H1 (cell line): ENCODE data around the gene DUSP7. TPM values are rescaled to one million over a fixed set of nuclear protein-coding genes. Genes with fewer than 3 reads are reported as not detected.

Experiments
- CTCF ChIA-PET: fragments of 300-600 bp; sonication (Branson Sonifier 250); formaldehyde crosslinking; loops from one replicate; lab custom pipeline; 2021; ENCODE audit not compliant: partially characterized antibody; lab: Charles Lee
- POLR2A ChIA-PET: fragments of 300-600 bp; sonication (Branson Sonifier 250); formaldehyde crosslinking; loops from one replicate; lab custom pipeline; 2021; ENCODE audit warnings: inconsistent platforms; ENCODE audit not compliant: partially characterized antibody; lab: Charles Lee
- DNase-seq, 2 experiments: peaks; one replicate each; pipeline versions ENCODE4 v3.0.0 to v3.0.0-alpha.2; 2010 to 2022; ENCODE audit warnings: low spot score in 2 of 2, low read depth in 1 of 2, mixed read lengths in 1 of 2
- FAIRE-seq: peaks from 2 replicates; lab custom pipeline; 2011; peaks lifted over from hg19 to GRCh38; lab: Jason Lieb, UNC
- H2AFZ ChIP-seq: 2 replicates; pipeline ENCODE4 v1.8.1; 2012; ENCODE audit warnings: low read length, inconsistent platforms
- H2AK5ac ChIP-seq: 2 replicates; pipeline ENCODE4 v1.6.1; 2013; ENCODE audit warnings: low read depth, low read length
- H2BK120ac ChIP-seq: replicated peaks from 2 replicates; pipeline ENCODE3; 2013; ENCODE audit warnings: low read depth, low read length, inconsistent platforms
- H2BK12ac ChIP-seq: 2 replicates; pipeline ENCODE4 v1.6.1; 2013; ENCODE audit warnings: low read depth, low read length
- H2BK15ac ChIP-seq: 2 replicates; pipeline ENCODE4 v1.6.1; 2013; ENCODE audit warnings: low read length
- H2BK20ac ChIP-seq: 2 replicates; pipeline ENCODE4 v1.6.1; 2013; ENCODE audit warnings: low read length
- H2BK5ac ChIP-seq: 2 replicates; pipeline ENCODE4 v1.6.1; 2013; ENCODE audit warnings: low read depth, low read length
- H3K14ac ChIP-seq: 2 replicates; pipeline ENCODE4 v1.6.1; 2013; ENCODE audit warnings: inconsistent platforms; ENCODE audit not compliant: insufficient read length
- H3K18ac ChIP-seq: 2 replicates; pipeline ENCODE4 v1.6.1; 2013; ENCODE audit warnings: low read length; ENCODE audit errors: extremely low read depth
- H3K23ac ChIP-seq: 2 replicates; pipeline ENCODE4 v1.6.1; 2013; ENCODE audit warnings: inconsistent platforms; ENCODE audit not compliant: insufficient read length
- H3K23me2 ChIP-seq: 2 replicates; pipeline ENCODE4 v1.6.1; 2013; ENCODE audit warnings: low read depth, low read length
- H3K27ac ChIP-seq: 2 replicates; pipeline ENCODE4 v1.6.1; 2011; ENCODE audit warnings: low read depth, low read length, inconsistent platforms
- H3K27me3 ChIP-seq, 4 experiments: replicated peaks in 1 of 4; 1 replicate in 1 of 4; 2 replicates in 3 of 4; pipeline versions ENCODE4 v1.6.1 to v1.8.1; 2011 to 2013; ENCODE audit warnings: low read length in 3 of 4, mild to moderate bottlenecking in 3 of 4, inconsistent platforms in 2 of 4, mixed read lengths in 2 of 4, moderate library complexity in 1 of 4; ENCODE audit not compliant: control insufficient read depth in 3 of 4, insufficient read depth in 3 of 4; ENCODE audit errors: extremely low read depth in 1 of 4
- H3K36me3 ChIP-seq, 4 experiments: 2 replicates each; pipeline versions ENCODE4 v1.6.1 to v1.8.1; 2011 to 2013; ENCODE audit warnings: mild to moderate bottlenecking in 4 of 4, low read length in 3 of 4, moderate library complexity in 2 of 4, control low read depth in 1 of 4, inconsistent platforms in 1 of 4; ENCODE audit not compliant: insufficient read depth in 4 of 4, control insufficient read depth in 2 of 4
- H3K4ac ChIP-seq: replicated peaks from 2 replicates; pipeline ENCODE3; 2013; ENCODE audit warnings: low read length, low read depth, mixed read lengths, inconsistent platforms; ENCODE audit not compliant: insufficient read length
- H3K4me1 ChIP-seq, 4 experiments: replicated peaks in 1 of 4; 1 replicate in 1 of 4; 2 replicates in 3 of 4; pipeline versions ENCODE4 v1.6.1 to v1.8.1; 2011 to 2013; ENCODE audit warnings: low read length in 3 of 4, inconsistent platforms in 2 of 4, mixed read lengths in 1 of 4; ENCODE audit not compliant: insufficient read depth in 4 of 4, control insufficient read depth in 3 of 4
- H3K4me2 ChIP-seq, 2 experiments: 2 replicates each; pipeline versions ENCODE4 v1.6.1 to v1.8.1; 2011 to 2013; ENCODE audit warnings: low read depth in 2 of 2, low read length in 2 of 2, control low read depth in 1 of 2, inconsistent platforms in 1 of 2, mild to moderate bottlenecking in 1 of 2; ENCODE audit not compliant: insufficient read depth in 1 of 2
- H3K4me3 ChIP-seq, 4 experiments: fragments of 200-600, 300-600 bp in 1 of 4; sonication (generic), shearing (Covaris generic), sonication (Bioruptor Twin) in 1 of 4; 2 replicates each; pipeline versions ENCODE4 v1.5.1 to v1.8.1; 2011 to 2016; ENCODE audit warnings: low read length in 4 of 4, low read depth in 3 of 4, control low read depth in 2 of 4, inconsistent platforms in 2 of 4, mild to moderate bottlenecking in 2 of 4, mixed read lengths in 1 of 4, moderate library complexity in 1 of 4; ENCODE audit not compliant: insufficient read depth in 2 of 4; ENCODE audit errors: extremely low read depth in 1 of 4
- H3K56ac ChIP-seq: replicated peaks from 2 replicates; pipeline ENCODE3; 2013; ENCODE audit warnings: low read depth, mild to moderate bottlenecking, mixed read lengths, low read length, inconsistent platforms; ENCODE audit not compliant: insufficient read length
- H3K79me1 ChIP-seq: 2 replicates; pipeline ENCODE4 v1.6.1; 2013; ENCODE audit warnings: low read depth, low read length, control low read depth
- H3K79me2 ChIP-seq, 2 experiments: 2 replicates each; pipeline versions ENCODE4 v1.6.1 to v1.8.1; 2012 to 2013; ENCODE audit warnings: low read length in 2 of 2, mild to moderate bottlenecking in 2 of 2, inconsistent platforms in 1 of 2; ENCODE audit not compliant: insufficient read depth in 2 of 2, control insufficient read depth in 1 of 2
- H3K9ac ChIP-seq, 4 experiments: replicated peaks in 1 of 4; 1 replicate in 1 of 4; 2 replicates in 3 of 4; pipeline versions ENCODE4 v1.6.1 to v1.8.1; 2011 to 2013; ENCODE audit warnings: low read depth in 3 of 4, low read length in 3 of 4, control low read depth in 2 of 4, mild to moderate bottlenecking in 2 of 4, moderate library complexity in 2 of 4, inconsistent platforms in 1 of 4; ENCODE audit errors: extremely low read depth in 1 of 4
- H3K9me3 ChIP-seq, 2 experiments: 2 replicates each; pipeline versions ENCODE4 v1.6.1 to v1.8.1; 2012 to 2013; ENCODE audit warnings: mild to moderate bottlenecking in 2 of 2, moderate library complexity in 2 of 2, control low read depth in 1 of 2, inconsistent platforms in 1 of 2, low read depth in 1 of 2, low read length in 1 of 2, mixed read lengths in 1 of 2; ENCODE audit not compliant: insufficient read depth in 2 of 2
- H4K20me1 ChIP-seq, 2 experiments: replicated peaks in 1 of 2; 2 replicates each; pipeline versions ENCODE3 to v1.8.1; 2011 to 2013; ENCODE audit warnings: inconsistent platforms in 2 of 2, low read length in 2 of 2, mild to moderate bottlenecking in 1 of 2; ENCODE audit not compliant: insufficient read depth in 2 of 2, control insufficient read depth in 1 of 2
- H4K5ac ChIP-seq: 2 replicates; pipeline ENCODE4 v1.6.1; 2013; ENCODE audit warnings: low read length, low read depth, mixed read lengths, inconsistent platforms; ENCODE audit not compliant: insufficient read length
- H4K8ac ChIP-seq: 2 replicates; pipeline ENCODE4 v1.8.0; 2013; ENCODE audit warnings: mild to moderate bottlenecking, moderate library complexity, low read length, inconsistent platforms; ENCODE audit not compliant: insufficient read depth; ENCODE audit errors: extremely low read depth
- H4K91ac ChIP-seq: replicated peaks from 2 replicates; pipeline ENCODE3; 2013; ENCODE audit warnings: low read length, mixed read lengths, inconsistent platforms; ENCODE audit not compliant: insufficient read length
- CREB1 ChIP-seq: IDR thresholded peaks from 2 replicates; pipeline ENCODE4 v1.6.1; 2012; ENCODE audit warnings: inconsistent platforms
- CTCF ChIP-seq, 3 experiments: IDR thresholded peaks; 1 replicate in 2 of 3; 2 replicates in 1 of 3; pipeline versions ENCODE4 v1.5.1 to v1.6.1; 2011; ENCODE audit warnings: low read length in 3 of 3, mild to moderate bottlenecking in 3 of 3, inconsistent platforms in 2 of 3, low read depth in 1 of 3, moderate library complexity in 1 of 3; ENCODE audit not compliant: insufficient read depth in 1 of 3; ENCODE audit errors: control extremely low read depth in 1 of 3
- JUN ChIP-seq: IDR thresholded peaks from 2 replicates; pipeline ENCODE4 v1.6.1; 2011; ENCODE audit warnings: low read depth, mild to moderate bottlenecking, improper control_type of control experiment, low read length
- KDM1A ChIP-seq: fragments of 200-600, 300-600 bp; sonication (generic); IDR thresholded peaks from 2 replicates; pipeline ENCODE4 v1.7.1; 2016; ENCODE audit warnings: mild to moderate bottlenecking, low read length, borderline replicate concordance
- RNF2 ChIP-seq: fragments of 200-900, 300-1000 bp; sonication (generic); IDR thresholded peaks from 2 replicates; pipeline ENCODE4 v1.7.1; 2016; ENCODE audit warnings: borderline replicate concordance, low read depth, mild to moderate bottlenecking, antibody characterized with exemption, low read length; ENCODE audit not compliant: poor library complexity, severe bottlenecking; ENCODE audit errors: missing control alignments
- TBP ChIP-seq: IDR thresholded peaks from 2 replicates; pipeline ENCODE4 v1.6.1; 2011; ENCODE audit warnings: low read depth, low read length, improper control_type of control experiment
- WGBS, 2 experiments: shearing (Covaris generic) in 1 of 2; methylation state at CpG; one replicate each; pipeline versions ENCODE4 v1.1.6 to v1.1.7; 2013 to 2015; ENCODE audit warnings: low lambda C conversion rate in 2 of 2, mixed read lengths in 2 of 2, inconsistent platforms in 1 of 2, low coverage in 1 of 2, missing lambda C conversion rate in 1 of 2; ENCODE audit not compliant: insufficient replicate concordance in 2 of 2, insufficient coverage in 1 of 2, insufficient read length in 1 of 2; ENCODE audit errors: extremely low coverage in 1 of 2, missing lambda C conversion rate in 1 of 2; 5-methylcytosine and 5-hydroxymethylcytosine counted together
- polyA plus RNA-seq, 7 experiments: library from polyadenylated mRNA; depleted of rRNA in 3 of 7; stranded (reverse) in 5 of 7; unstranded in 2 of 7; fragments of >200 nt in 5 of 7; fragments of 200-250 nt in 2 of 7; gene quantifications; 1 replicate in 5 of 7; 2 replicates in 1 of 7; 4 replicates in 1 of 7; pipeline versions ENCODE4 v1.2.1 to v1.2.3, GENCODE V29; 2011 to 2013; ENCODE audit warnings: missing spikeins in 2 of 7, mixed read lengths in 2 of 7
- total RNA-seq: library from RNA; stranded (reverse); fragmentation: NEBNext Ultra II Directional; extraction: Animal tissue kit (Norgen Biotek cat#: 25700); gene quantifications from 2 replicates; pipeline ENCODE4 v1.2.1, GENCODE V29; 2021

Gene DUSP7
- total and polyA plus RNA-seq, 2 of the 8 experiments (the other 6 are each of a cell fraction or from before 2014, with no cell fraction given) = 19.4 to 24.9 TPM

- Histone ChIP-seq H3K9ac (no peak overlapping the region), H3K4me2 (no peak overlapping the region), H2BK120ac (no peak overlapping the region), H4K91ac (no peak overlapping the region), H3K4me3 (no peak overlapping the region), H2BK20ac (no peak overlapping the region), H2BK15ac (no peak overlapping the region), H3K4ac (no peak overlapping the region), H2AFZ (no peak overlapping the region), H3K36me3 (no peaks in the 10 kb centered on the region), H2AK5ac (no peak overlapping the region), H2BK12ac (no peak overlapping the region), H4K8ac (no peak overlapping the region), H3K23ac (no peak overlapping the region), H3K27me3 (no peaks in the 10 kb centered on the region), H2BK5ac (no peak overlapping the region), H3K79me2 (no peaks in the 10 kb centered on the region), H3K79me1 (no peaks in the 10 kb centered on the region), H3K9me3 (no peaks in the 10 kb centered on the region), H3K18ac (no peak overlapping the region), H3K23me2 (peaks cover 1% of the 10 kb centered on the region; the same call in 1 of the 2 replicates), H3K14ac (no peak overlapping the region), H4K20me1 (no peaks in the 10 kb centered on the region), H3K27ac (no peak overlapping the region), H4K5ac (no peak overlapping the region), H3K56ac (no peak overlapping the region), H3K4me1 (peaks cover 0 to 5% (median 2%) of the 10 kb centered on the region in 4 experiments; a peak in 3 of 7 replicates)
- no peak for FAIRE-seq
- POLR2A ChIA-PET = interaction anchor here (1.5 kb wide), 1 partner anchor 10 kb away, joined by 3 read pairs; no protein-coding TSS in a partner anchor
- TF ChIP-seq CREB1 (no peak), TBP (no peak), RNF2 (no peak), JUN (no peak), KDM1A (no peak), CTCF (IDR thresholded peaks at IDR 0.05; ENCODE audit: control extremely low read depth in 1 of 3, insufficient read depth in 1 of 3, low read depth in 1 of 3, low read length in 3 of 3) (no peak)
- CTCF ChIA-PET = interaction anchor here (1.0 to 9.4 kb wide), 5 partner anchors 10 to 28 kb away, joined by 3 to 124 read pairs (median 7); no protein-coding TSS in a partner anchor
- 90% methylated on average over 6 of the region's 6 CpGs; no CpG with 5 or more reads in 1 of the 2 experiments for WGBS, 2 experiments
- DNase-seq = no peak
Measured at GRCh38 chr3:52024765-52025452, 31.5 kb downstream of the DUSP7 start.
